Measurements from ENCODE around the gene DMRTB1.

DNA sequence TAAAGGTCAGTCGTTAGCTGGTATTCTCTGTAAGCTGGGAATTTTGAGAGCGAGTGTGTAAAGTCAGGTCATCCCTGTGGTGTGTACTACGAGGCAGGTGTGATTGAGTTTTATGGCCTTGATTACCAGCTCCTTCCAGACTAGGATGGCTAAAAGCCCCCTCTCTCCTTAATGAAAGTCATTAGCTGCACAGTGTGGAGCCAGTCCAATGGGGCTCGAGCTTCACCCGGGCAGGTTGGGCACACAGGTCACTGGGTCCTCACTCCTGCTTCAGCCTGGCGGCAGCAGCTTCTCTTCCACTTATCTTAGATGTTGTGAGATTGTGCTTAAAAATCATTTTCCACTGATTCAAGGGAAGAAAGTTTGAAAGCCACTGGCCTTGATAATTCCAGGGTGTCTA lies 3.0 kb downstream of the DMRTB1 start:
- TF ChIP-seq, protein P1, sequence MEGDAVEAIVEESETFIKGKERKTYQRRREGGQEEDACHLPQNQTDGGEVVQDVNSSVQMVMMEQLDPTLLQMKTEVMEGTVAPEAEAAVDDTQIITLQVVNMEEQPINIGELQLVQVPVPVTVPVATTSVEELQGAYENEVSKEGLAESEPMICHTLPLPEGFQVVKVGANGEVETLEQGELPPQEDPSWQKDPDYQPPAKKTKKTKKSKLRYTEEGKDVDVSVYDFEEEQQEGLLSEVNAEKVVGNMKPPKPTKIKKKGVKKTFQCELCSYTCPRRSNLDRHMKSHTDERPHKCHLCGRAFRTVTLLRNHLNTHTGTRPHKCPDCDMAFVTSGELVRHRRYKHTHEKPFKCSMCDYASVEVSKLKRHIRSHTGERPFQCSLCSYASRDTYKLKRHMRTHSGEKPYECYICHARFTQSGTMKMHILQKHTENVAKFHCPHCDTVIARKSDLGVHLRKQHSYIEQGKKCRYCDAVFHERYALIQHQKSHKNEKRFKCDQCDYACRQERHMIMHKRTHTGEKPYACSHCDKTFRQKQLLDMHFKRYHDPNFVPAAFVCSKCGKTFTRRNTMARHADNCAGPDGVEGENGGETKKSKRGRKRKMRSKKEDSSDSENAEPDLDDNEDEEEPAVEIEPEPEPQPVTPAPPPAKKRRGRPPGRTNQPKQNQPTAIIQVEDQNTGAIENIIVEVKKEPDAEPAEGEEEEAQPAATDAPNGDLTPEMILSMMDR (IDR thresholded peaks at IDR 0.05): no peak
- TF ChIP-seq EZH2 (IDR thresholded peaks at IDR 0.05): no peak

Measured in neural progenitor cell (in vitro differentiated cells).